T-helper 2 cell treated with Interferon-gamma antibody and Interleukin-4, amounts not matched to agents 5 μg/mL and 100 μg/mL, for 36 hours (primary cell): ENCODE results near the gene SLC25A25.
"Not testable (repeated sequence)": the region's sequence is repeated elsewhere in the genome, so short reads cannot be mapped to it uniquely, and the experiment has no call there.

ENCODE experiments used
- DNase-seq: peaks from one replicate; pipeline ENCODE4 v3.0.0; 2021; ENCODE audit warnings: low spot score
- H3K27ac Mint-ChIP-seq: one replicate; pipeline ENCODE4 v1.8.0; 2021; ENCODE audit warnings: mild to moderate bottlenecking, mixed read lengths
- H3K27me3 Mint-ChIP-seq: one replicate; pipeline ENCODE4 v1.8.0; 2021; ENCODE audit warnings: low read depth, mixed read lengths
- H3K36me3 Mint-ChIP-seq: one replicate; pipeline ENCODE4 v1.8.0; 2021; ENCODE audit warnings: low read depth, mixed read lengths
- H3K4me1 Mint-ChIP-seq: one replicate; pipeline ENCODE4 v1.8.0; 2021; ENCODE audit warnings: low read depth, mixed read lengths
- H3K4me3 Mint-ChIP-seq: one replicate; pipeline ENCODE4 v1.8.0; 2022; ENCODE audit warnings: mild to moderate bottlenecking, moderate library complexity, mixed read lengths
- H3K9me3 Mint-ChIP-seq: one replicate; pipeline ENCODE4 v1.8.0; 2021; ENCODE audit warnings: mixed read lengths

Gene SLC25A25

DNA sequence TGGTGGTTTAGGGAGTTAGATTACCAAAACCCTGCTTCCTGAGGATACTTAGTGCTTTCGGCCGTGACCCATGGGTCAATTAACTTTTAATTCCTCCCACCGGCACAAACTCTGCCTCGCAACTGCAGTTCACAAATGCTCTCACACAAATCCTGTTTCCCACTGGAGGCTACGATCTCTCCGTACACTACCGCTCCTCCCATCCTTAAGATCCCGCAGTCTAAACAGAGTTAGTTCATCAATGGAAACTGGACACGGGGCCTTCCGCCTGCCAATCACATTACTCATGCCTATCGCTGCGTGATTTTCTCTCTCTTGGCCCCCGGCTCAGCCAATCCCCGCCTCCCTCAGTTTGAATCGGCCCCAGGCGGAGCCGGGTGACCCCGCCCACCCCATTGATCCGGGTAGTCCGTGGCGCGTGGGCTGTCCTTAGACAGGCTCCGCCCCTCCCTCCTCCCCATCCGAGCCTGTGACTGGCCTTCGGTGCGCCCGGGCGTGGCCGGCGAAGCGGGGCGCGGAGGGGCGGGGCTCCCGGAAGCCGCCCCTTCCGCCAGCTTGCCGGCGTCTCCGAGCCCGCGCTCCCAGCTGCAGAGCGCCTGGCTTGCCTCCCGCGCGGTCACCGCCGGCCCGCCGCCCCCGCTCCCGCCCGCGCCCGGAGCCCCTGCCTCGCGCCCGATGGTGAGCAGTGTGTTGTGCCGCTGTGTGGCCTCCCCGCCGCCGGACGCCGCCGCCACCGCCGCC, at the start of gene SLC25A25:
TSS of gene SLC25A25 (plus strand) at position 588 of the 741 bp plus-strand sequence. CDS start at position 676, 88 bp downstream.
- peak; percentile 100 for DNase-seq
- Mint-ChIP-seq H3K36me3 (peaks cover 26% of the 10 kb centered on the region), H3K27me3 (no peaks in the 10 kb centered on the region), H3K4me3 (peak within 1 kb of the TSS; percentile 95), H3K4me1 (peaks cover 39% of the 10 kb centered on the region), H3K9me3 (no peaks in the 10 kb centered on the region), H3K27ac (peak within 1 kb of the TSS; percentile 85)

DNA sequence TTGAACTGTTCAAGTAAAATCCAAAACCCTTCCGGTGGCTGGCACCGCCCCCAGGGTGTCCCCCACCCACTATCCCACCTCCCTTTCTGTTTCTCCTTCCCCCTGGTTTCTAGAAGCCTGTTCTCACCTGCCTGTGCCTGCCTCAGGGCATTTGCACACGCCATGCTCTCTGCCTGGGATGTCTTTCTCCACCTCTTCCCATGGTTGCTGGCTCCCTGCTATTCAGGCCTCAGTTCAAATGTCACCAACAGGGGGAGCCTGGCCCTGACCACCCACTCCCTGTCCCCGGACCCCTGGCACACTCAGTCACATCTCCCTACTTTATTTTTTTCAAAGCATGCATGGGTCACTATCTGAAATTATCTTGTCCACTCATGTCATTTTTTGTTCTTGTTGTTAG, 47.3 kb upstream of the SLC25A25 start:
- no peak overlapping the region for H3K4me3 Mint-ChIP-seq
- no peaks in the 10 kb centered on the region for H3K36me3 Mint-ChIP-seq
- H3K4me1 Mint-ChIP-seq: peaks cover 54% of the 10 kb centered on the region

DNA sequence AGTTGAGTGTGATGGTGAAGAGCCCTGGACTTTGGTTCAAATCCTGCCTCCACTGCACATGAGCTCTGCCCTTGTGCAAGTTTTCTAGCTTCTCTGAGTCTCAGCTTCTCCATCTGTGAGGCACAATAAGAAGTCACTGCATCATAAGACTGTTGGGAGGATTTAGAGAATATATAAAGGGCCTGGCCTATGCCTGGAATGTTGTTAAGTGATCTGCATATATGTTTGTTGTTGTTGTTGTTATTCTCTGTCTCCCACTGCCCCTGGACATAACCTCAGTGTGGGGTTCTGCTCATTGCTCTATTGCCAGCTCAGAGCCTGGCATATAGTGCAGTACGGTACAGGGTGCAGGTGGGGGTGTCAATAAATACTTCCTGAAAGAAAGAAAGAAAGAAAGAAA, 46.9 kb upstream of the SLC25A25 start:
- Mint-ChIP-seq H3K4me1 (peaks cover 58% of the 10 kb centered on the region), H3K27ac (peak overlapping the region; percentile 83), H3K9me3 (no peaks in the 10 kb centered on the region), H3K27me3 (no peaks in the 10 kb centered on the region), H3K36me3 (no peaks in the 10 kb centered on the region), H3K4me3 (no peak overlapping the region)
- no peak for DNase-seq

More for the DNA sequence above, 47.3 kb upstream of the SLC25A25 start:
- Mint-ChIP-seq H3K27me3 (no peaks in the 10 kb centered on the region), H3K9me3 (no peaks in the 10 kb centered on the region), H3K27ac (peak overlapping the region; percentile 12)
- DNase-seq: no peak

DNA sequence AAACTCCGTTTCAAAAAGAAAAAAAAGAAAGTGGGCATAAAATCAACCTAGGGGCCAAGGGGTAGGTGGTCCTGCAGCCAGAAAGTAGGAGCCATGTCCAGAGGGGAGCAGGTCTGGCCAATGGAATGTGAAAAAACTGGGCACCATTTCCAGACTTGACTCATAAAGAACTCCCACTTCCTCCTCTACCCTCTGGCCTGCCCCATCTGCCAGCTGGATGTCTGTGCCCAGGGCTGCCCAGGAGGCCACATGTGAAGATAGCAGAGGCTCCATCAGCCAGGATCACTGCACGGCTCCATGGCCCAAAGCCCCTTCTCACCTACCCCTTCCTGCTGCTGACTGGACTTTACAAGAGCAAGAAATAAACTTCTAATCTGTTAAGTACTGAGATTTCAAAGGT, 45.1 kb upstream of the SLC25A25 start:
- no peak overlapping the region for H3K4me3 Mint-ChIP-seq
- DNase-seq: no peak
- H3K36me3 Mint-ChIP-seq: no peaks in the 10 kb centered on the region
- H3K27me3 Mint-ChIP-seq: no peaks in the 10 kb centered on the region
- no peaks in the 10 kb centered on the region for H3K9me3 Mint-ChIP-seq
- no peak overlapping the region for H3K27ac Mint-ChIP-seq
- H3K4me1 Mint-ChIP-seq: peaks cover 73% of the 10 kb centered on the region

DNA sequence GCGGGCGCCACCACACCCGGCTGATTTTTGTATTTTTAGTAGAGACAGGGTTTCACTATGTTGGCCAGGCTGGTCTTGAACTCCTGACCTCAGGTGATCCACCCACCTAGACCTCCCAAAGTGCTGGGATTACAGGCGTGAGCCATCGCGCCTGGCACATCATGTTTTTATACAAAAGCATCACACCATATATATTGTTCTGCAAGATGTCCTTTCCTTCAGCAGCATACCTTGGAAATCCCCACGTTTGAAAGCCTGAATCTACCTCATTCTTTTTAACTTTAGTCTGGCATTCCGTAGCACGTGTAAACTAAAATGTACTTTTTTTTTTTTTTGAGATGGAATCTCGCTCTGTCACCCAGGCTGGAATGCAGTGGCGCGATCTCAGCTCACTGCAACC, 44.4 kb upstream of the SLC25A25 start:
- H3K27me3 Mint-ChIP-seq, H3K36me3 Mint-ChIP-seq, H3K4me3 Mint-ChIP-seq, H3K9me3 Mint-ChIP-seq, DNase-seq: not testable (repeated sequence)
- Mint-ChIP-seq H3K4me1 (peaks cover 80% of the 10 kb centered on the region), H3K27ac (peak overlapping the region; percentile 36)

DNA sequence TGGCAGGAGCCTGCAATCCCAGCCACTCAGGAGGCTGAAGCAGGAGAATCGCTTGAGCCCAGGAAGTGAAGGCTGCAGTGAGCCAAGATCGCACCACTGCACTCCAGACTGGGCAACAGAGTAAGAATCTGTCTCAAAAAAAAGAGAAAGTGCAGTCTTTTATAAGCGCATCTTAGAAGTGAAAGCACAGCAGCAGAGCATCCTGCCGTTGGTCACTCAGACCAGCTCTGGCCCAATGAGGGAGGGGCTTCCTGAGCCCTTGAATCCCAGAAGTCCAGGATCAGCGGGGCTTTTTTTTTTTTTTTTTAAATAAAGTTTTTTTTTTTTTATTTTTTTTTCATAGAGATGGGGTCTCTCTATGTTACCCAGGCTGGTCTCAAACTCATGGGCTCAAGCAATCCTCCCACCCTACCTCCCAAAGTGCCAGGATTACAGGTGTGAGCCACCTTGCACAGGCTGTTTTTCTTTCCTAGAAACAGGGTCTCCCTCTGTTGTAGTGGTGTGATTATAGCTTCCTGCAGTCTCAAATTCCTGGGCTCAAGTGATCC, 43.2 kb upstream of the SLC25A25 start:
- H3K4me1 Mint-ChIP-seq: peaks cover 85% of the 10 kb centered on the region
- no peaks in the 10 kb centered on the region for H3K27me3 Mint-ChIP-seq
- peak overlapping the region; percentile 68 for H3K27ac Mint-ChIP-seq
- H3K4me3 Mint-ChIP-seq: peak overlapping the region; percentile 78
- no peak for DNase-seq
- H3K36me3 Mint-ChIP-seq: no peaks in the 10 kb centered on the region
- H3K9me3 Mint-ChIP-seq: no peaks in the 10 kb centered on the region

DNA sequence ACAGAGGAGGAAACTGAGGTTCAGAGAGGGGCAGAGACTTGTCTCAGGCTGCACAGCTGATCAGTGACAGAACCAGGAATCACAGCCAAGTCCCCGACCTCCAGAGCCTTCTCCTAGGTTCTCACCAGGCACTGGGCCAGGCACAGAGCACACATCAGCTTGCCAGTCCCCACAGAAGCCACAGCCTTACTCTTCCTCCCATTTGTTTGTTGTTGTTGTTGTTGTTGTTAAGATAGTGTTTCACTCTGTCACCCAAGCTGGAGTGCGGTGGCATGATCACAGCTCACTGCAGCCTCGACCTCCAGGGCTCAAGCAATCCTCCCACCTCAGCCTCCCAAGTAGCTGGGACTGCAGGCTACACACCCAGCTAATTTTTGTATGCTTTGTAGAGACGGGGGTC, 42.3 kb upstream of the SLC25A25 start:
- DNase-seq: no peak
- Mint-ChIP-seq H3K4me1 (peaks cover 84% of the 10 kb centered on the region), H3K36me3 (peaks cover 1% of the 10 kb centered on the region), H3K27ac (peak overlapping the region; percentile 96), H3K9me3 (peaks cover 1% of the 10 kb centered on the region), H3K27me3 (no peaks in the 10 kb centered on the region), H3K4me3 (peak overlapping the region; percentile 78)

DNA sequence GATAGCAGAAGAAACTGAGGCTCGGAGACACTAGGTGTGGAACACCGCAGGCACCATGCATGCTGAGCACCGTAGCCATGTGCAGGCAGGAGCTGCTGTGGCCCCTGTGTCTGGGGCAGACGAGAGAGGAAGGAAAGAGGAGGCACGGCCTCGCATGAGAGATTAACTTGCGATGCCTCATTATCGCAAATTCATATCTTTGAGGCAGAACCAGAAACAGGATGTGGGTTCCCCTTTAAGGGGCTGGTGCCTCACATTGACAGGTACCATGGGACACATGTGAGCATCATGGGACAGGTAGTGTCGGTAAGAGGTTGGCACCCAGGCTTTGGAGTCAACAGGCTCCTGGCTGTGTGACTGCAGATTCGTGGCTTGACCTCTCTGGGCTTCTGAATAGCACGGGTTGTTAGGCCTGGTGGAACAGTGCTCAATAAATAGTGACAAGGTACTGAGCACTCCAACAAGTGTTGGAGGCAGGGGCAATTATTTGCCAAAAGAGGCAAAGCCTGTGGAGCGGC, 41.7 kb upstream of the SLC25A25 start:
- Mint-ChIP-seq H3K36me3 (peaks cover 3% of the 10 kb centered on the region), H3K4me3 (peak overlapping the region; percentile 78), H3K27ac (peak overlapping the region; percentile 96), H3K4me1 (peaks cover 83% of the 10 kb centered on the region), H3K27me3 (no peaks in the 10 kb centered on the region), H3K9me3 (peaks cover 3% of the 10 kb centered on the region)
- peak; percentile 80 for DNase-seq

DNA sequence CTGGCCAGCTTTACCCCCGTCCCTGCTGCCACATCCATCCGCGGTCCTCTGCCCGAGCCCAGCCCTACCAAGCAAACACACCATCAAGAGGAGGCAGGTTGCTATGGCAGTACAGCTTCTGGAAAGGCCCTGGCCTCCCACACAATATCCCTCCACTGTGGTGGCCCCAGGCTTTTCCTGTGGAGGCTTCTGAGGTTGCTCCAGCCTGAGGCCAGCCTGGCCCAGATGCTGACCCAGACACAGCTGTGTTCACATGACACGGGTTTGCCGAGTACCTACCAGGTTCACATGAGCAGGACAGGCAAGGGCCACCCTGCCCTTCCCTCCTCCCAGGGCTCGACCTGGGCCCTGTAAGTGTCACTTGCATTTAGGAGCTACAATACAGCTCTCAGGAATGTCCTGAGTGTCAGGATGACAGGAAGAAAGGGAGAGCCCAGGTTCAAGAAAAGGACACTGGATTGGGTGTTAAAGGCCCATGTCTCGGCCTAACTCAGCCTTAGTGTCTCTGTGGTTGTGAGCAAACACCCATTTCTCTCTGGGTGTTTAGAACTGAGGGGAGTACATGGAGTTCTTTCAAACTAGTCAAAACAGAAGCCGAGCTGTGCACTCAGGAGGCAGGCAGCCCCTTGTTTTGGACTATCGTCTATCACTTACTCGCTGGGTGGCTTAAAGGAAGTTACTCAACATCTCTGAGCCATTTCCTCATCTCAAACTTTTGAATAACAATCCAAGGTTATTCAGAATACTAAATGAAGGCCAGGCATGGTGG, 41.1 kb upstream of the SLC25A25 start:
- H3K36me3 Mint-ChIP-seq: peaks cover 3% of the 10 kb centered on the region
- peak; percentile 64 for DNase-seq
- peak overlapping the region; percentile 78 for H3K4me3 Mint-ChIP-seq
- H3K4me1 Mint-ChIP-seq: peaks cover 78% of the 10 kb centered on the region
- H3K27ac Mint-ChIP-seq: peak overlapping the region; percentile 96
- H3K27me3 Mint-ChIP-seq: no peaks in the 10 kb centered on the region
- peaks cover 3% of the 10 kb centered on the region for H3K9me3 Mint-ChIP-seq

DNA sequence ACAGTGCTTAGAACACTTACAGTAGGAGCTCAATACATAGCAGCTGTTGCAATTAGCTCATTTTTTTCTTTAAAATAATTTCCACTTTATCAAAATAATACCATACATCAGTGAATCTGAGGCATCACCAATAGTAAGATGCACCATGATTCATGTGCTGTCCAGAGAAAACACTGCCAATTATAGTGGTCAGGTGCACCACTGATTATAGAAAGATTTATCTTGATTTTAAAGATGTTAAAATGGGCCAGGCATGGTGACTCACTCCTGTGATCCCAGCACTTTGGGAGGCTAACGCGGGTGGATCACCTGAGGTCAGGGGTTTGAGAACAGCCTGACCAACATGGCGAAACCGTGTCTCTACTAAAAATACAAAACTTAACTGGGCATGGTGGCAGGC, 40.3 kb upstream of the SLC25A25 start:
- H3K27ac Mint-ChIP-seq: peak overlapping the region; percentile 96
- no peaks in the 10 kb centered on the region for H3K27me3 Mint-ChIP-seq
- peak overlapping the region; percentile 78 for H3K4me3 Mint-ChIP-seq
- peaks cover 73% of the 10 kb centered on the region for H3K4me1 Mint-ChIP-seq
- no peak for DNase-seq
- peaks cover 3% of the 10 kb centered on the region for H3K36me3 Mint-ChIP-seq
- peaks cover 3% of the 10 kb centered on the region for H3K9me3 Mint-ChIP-seq

DNA sequence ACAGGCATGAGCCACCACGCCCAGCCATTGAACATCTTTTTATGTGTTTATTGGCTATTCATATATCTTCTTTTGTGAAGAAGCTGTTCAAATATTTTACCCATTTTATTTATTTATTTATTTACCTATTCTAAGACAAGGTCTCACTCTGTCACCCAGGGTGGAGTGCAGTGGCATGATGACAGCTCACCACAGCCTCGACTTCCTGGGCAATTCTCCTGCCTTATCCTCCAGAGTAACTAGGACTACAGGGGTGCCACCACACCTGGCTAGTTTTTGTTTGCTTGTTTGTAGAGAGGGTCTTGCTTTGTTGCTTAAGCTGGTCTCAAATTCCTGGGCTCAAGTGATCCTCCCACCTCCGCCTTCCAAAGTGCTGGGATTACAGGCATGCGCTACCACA, 34.4 kb upstream of the SLC25A25 start:
- H3K27ac Mint-ChIP-seq: peak overlapping the region; percentile 92
- H3K4me3 Mint-ChIP-seq: peak overlapping the region; percentile 78
- H3K27me3 Mint-ChIP-seq: no peaks in the 10 kb centered on the region
- DNase-seq: no peak
- peaks cover 36% of the 10 kb centered on the region for H3K4me1 Mint-ChIP-seq
- H3K9me3 Mint-ChIP-seq: peaks cover 3% of the 10 kb centered on the region
- H3K36me3 Mint-ChIP-seq: peaks cover 6% of the 10 kb centered on the region

DNA sequence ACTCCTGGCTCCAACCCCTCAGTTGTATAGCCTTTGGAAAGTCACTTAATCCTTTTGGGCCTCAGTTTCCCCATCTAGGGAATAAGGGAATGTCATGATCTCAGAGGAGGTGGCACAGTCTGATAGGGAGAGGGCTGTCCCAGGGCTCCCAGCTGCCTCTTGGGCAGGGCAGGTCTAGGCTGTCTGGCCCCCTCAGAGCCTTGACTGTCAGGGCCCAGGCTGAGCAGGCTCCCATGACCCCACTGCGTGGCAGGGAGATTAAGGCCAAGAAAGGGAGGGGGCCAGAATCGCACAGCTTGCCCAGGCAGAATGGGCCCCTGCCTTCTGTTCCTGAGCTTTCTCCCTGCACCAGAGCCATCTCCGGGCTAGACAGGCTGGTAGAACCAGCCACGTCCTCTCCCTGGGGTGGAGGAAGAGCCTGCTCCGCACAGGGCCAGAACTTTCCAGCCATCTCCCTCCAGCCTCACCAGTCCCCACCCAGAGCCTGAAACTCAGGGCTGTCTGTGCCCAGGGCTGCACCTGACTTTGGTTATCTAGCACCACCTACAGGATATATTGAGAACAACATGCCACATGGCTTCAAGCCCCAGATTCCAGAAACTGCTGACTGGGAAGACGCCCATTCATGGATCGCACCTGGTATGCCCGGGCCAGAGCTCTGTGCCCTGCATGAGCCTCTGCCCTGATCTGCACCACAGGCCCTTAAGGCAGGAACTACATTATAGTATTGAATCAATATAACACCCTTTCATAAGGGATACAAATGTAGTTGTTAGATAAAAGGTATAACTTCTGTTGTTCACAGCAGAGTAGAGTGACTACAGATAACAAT, 33.0 kb upstream of the SLC25A25 start:
- H3K27me3 Mint-ChIP-seq: no peaks in the 10 kb centered on the region
- H3K4me3 Mint-ChIP-seq: peak overlapping the region; percentile 64
- H3K36me3 Mint-ChIP-seq: peaks cover 6% of the 10 kb centered on the region

DNA sequence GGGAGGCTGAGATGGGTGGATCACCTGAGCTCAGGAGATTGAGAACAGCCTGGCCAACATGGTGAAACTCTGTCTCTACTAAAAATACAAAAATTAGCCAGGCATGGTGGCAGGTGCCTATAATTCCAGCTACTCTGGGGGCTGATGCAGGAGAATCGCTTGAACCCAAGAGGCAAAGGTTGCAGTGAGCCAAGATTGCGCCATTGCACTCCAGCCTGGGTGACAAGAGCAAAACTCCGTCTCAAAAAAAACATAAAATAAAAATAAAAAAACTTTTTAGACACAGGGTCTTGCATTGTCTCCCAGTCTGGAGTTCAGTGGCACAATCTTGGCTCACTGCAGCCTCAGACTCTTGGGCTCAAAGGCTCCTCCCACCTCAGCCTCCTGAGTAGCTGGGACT, 31.5 kb upstream of the SLC25A25 start:
- H3K4me3 Mint-ChIP-seq, H3K36me3 Mint-ChIP-seq, H3K9me3 Mint-ChIP-seq, DNase-seq, H3K27ac Mint-ChIP-seq, H3K27me3 Mint-ChIP-seq: not testable (repeated sequence)
- peaks cover 21% of the 10 kb centered on the region for H3K4me1 Mint-ChIP-seq

More for the DNA sequence above, 33.0 kb upstream of the SLC25A25 start:
- Mint-ChIP-seq H3K4me1 (peaks cover 27% of the 10 kb centered on the region), H3K9me3 (peaks cover 3% of the 10 kb centered on the region), H3K27ac (peak overlapping the region; percentile 10)
- DNase-seq: peak; percentile 61
